Erythroblast (primary cell): ENCODE results near the gene GABBR1.

Source experiments
- DNase-seq, 2 experiments: peaks; one replicate each; lab custom pipeline; 2025; lab: John Stamatoyannopoulos, UW
- GATA1 ChIP-seq: IDR thresholded peaks from 2 replicates; pipeline ENCODE4 v1.6.1; 2011; ENCODE audit warnings: low read depth, mild to moderate bottlenecking, control low read depth, low read length, moderate library complexity
- POLR2A ChIP-seq: IDR thresholded peaks from 2 replicates; pipeline ENCODE4 v1.6.1; 2011; ENCODE audit warnings: mild to moderate bottlenecking, low read length

GABBR1 gene

GRCh38 chr6:29510746-29511300 is 122.2 kb downstream of the GABBR1 start:
- DNase-seq = no peak
- no peak for TF ChIP-seq POLR2A
- TF ChIP-seq GATA1 = no peak

GRCh38 chr6:29510202-29510601 is 122.8 kb downstream of the GABBR1 start:
- TF ChIP-seq POLR2A (no peak), GATA1 (no peak)
- DNase-seq = peak in 1 of 2 experiments; percentile 10
